GM18909 (cell line): ENCODE measurements around the gene EPHA5.
A peak's percentile ranks its signal among the peaks of the same experiment; 100 is the strongest.

Experiments used
- ATAC-seq: cut with Tn5 transposase; IDR thresholded peaks from one replicate; pipeline ENCODE4 v1.9.1; 2021; ENCODE audit warnings: mild to moderate bottlenecking; ENCODE audit not compliant: unreplicated experiment, poor library complexity

The EPHA5 gene

DNA sequence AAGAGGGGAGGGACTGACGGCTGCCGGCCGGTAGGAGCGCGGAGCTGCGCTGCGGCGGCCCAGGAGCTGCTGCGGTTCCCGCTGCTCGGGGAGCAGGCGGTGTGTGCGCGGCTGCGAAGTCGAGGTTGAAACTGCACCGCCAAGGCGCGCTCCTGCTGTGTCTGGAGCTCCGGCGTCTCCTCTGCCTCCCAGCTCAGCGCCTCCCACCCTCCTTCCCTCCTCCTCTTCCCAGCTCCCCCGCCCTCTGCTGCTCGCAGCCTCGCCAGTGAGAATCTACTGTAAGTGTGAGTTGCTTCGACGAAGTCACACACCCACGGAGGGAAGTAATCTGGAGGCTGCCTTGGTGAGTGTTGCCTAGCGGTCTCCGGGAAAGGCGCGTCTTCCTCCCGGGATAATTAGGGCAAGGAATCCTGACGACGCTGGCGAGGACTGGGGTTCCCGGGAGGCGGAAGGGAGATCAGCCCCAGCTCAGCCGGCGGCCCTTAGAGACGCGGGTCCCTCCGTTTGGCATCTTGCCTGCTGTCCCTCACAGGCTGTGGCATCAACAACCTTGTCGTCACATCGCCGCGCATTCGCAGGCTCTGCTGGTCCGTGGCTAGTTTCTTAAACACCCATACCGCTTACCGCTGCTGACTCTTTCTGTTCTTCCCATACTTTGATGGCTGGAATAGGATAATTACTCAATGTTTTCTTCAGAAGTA is at the start of gene EPHA5:
Gene EPHA5, minus strand, starts transcription at position 159 of the 701 bp plus-strand sequence. CDS start 747 bp downstream, outside the sequence.
- ATAC-seq = peak; percentile 42

GRCh38 chr4:65719635-65720034 is 49.3 kb upstream of the EPHA5 start:
- ATAC-seq = no peak

DNA sequence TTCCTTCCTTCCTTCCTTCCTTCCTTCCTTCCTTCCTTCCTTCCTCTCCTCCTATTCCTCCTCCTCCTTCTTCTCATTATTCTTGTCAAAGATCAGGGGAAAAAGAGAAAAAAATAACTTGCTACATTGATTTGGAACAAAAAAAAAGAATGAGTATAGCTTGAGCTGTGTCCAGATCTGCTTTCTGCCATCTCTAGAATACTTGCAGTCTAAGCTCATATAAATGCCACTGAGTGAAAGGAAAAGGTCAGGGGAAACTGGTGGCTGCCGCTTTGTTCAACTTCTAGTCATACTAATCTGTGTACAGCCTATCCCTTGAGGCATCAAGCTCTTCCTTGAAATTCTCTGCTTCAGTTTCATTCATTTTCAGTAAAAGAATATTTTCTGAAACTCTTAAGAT is 28.3 kb upstream of the EPHA5 start:
- ATAC-seq = no peak

GRCh38 chr4:65696436-65696835 is 26.1 kb upstream of the EPHA5 start:
- ATAC-seq = no peak

DNA sequence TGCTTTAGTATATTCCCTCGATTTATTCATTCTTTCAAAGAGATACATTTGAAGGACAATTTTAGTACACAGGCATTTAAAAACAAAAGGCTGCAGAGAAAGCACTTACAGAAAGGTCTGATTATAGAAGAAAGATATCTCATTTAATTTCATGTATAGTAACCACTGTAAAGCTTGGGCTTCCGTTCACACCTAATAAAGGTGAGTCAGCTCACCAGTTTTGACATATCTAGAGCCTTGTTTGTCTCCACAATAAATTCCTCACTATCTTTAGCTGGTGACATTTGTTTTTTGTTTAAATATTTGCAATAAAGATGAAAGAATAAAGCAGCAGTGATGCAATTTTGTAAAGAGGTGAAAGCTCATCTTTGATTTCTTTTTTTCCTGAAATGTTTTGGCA is 1.1 kb upstream of the EPHA5 start:
- no peak for ATAC-seq

- ATAC-seq = no peak
Measured at GRCh38 chr4:65670020-65670330, 314 bp downstream of the EPHA5 start.

DNA sequence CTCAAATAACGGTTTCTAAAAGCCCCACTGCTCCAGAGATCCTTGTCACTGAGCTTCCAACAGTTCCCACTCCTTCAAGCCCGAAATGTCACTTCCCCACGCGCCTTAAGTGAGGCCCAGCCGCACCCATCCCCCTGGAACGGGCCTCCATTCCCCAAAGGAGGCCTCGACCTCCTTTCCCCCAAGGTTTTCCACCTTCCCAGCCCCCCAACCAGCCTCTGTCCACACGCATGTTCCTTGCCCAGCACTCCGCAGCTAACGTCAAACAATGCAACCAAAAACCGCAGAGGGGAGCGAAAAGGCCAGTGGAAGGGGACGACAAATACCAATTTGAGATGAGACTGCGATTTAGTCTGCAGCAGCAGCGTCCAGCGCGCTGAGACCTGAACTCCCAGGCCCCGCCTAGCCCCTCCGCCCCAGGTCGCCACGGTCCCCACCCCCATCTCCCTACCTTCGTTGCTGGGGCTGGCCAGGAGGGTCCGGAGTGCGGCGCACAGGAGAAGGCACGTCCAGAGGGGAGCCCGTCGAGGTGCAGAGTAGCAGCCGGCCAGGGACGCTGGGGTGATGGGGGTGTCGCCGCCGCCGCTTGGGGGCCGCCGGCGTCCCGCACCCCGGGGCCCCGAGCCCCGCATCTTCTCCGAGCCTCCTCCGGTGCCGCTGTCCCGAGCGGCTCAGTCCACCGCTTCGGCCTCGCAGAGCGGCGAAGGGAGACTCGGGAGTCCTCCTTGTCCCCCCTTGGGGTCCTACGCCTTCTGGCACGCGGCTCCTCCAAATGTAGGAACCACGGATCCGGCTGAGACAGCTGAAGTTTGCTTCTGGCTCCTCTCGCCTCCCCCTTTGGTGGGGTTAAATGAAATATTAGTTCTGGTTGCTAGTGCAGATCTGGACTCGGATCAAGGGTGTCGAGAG is 924 bp downstream of the EPHA5 start:
- ATAC-seq = no peak

DNA sequence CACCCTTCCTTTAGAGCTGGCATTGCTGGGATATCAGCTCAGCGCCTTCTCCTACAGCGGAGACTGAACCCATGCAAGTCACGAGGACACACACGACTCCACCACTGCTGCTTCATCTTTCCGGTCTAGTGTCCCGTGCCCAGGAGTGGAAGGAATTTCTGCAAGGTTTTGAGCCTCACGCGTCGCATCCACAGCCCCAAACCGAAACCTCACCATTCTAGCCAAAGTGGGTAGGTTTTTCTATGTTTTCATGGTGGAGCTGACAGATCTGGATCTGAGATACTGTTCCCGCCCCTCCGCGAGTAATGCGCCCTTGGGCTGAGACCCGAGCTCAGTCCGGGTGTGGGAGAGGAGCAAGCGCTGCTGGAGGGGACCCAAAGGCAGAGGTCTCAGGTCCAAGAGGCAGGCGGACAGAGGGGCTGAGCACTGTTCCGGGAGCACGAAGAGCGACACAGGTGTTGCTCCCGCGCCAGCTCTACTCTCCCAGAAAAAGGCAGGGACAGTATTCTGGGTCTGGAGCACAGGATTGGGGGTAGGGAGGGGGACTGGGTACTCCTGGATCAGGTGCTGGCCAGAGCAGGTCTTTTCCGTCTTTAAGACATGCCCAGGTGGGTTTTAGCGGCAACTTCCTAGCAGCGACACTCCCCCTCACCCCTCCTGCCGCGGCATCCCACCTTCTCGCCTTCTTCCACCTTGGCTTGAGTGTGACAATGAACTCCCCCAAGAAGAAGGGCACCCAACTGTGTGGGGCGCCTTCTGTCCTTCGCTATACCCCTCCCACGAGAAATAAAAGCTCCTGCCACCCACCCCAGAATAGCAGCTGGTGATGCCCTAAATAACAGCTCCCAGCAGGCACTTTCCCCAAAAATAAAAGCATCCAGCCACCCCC is 1.8 kb downstream of the EPHA5 start:
- no peak for ATAC-seq

DNA sequence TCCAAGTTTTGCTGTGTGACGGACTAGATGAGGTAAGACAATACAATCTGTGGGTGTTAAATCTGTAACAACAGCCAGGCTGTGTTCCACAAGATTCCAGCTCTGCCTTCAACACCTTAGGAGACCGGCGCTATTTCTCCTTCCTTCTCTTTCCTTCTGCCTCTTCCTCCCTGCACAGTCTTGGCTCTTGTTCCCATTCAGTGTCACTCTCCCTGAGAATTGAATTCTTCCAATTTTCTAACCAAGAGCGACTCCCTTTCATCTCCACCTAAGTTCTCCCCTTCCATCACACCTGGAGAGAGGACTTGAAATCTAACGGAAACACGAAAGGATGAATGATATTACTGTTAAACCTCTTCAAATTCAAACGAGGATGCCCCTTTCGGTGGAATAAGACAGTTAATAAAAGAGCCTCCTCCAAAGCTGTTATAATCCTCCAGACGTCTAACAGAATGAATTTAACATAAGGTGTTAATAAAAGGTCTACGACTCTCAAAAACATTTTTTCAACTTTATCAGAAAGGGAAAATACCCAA is 2.7 kb downstream of the EPHA5 start:
- no peak for ATAC-seq

DNA sequence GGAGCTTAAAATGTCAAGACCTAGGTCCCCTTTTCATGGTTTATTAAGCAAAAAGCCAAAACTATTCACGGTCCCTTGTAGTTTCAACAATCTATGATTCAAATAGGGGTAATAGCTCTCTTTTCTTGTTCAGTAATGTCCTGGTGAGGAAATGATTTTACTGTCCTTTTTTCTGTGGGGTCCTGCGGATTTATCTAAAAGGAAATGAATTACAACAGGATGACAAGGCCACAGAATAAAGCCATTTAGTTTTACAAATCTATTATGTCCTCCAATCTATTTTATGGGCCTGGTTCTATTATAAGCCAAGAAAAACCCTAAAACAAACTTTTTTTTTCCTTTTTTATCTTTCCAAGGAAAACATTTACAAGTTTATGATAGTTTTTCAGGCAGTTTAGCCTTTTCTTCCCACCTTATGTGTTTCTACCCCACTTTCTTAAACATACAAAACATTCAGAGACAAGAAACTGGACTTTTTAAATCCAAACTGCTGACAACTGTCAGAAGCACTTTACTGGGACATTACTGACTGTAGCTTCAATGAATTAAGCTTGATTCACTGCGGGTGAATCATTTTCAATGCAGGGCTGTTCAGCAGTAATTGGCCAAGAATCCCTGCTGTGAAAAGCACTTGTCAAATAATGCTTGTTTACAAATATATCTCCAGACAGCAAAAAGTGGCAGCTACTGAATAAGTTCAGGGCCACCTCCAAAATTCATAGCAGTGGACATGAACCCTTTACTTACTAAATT is 4.3 kb downstream of the EPHA5 start:
- no peak for ATAC-seq

- no peak for ATAC-seq
Measured at GRCh38 chr4:65661471-65661870, 8.8 kb downstream of the EPHA5 start.

- ATAC-seq = no peak
Measured at GRCh38 chr4:65658117-65658516, 12.2 kb downstream of the EPHA5 start.

- no peak for ATAC-seq
Measured at GRCh38 chr4:65656008-65656407, 14.3 kb downstream of the EPHA5 start.

GRCh38 chr4:65654976-65655375 is 15.3 kb downstream of the EPHA5 start:
- no peak for ATAC-seq

GRCh38 chr4:65653740-65654361 is 16.4 kb downstream of the EPHA5 start:
- no peak for ATAC-seq

- no peak for ATAC-seq
Measured at GRCh38 chr4:65651751-65652150, 18.5 kb downstream of the EPHA5 start.

DNA sequence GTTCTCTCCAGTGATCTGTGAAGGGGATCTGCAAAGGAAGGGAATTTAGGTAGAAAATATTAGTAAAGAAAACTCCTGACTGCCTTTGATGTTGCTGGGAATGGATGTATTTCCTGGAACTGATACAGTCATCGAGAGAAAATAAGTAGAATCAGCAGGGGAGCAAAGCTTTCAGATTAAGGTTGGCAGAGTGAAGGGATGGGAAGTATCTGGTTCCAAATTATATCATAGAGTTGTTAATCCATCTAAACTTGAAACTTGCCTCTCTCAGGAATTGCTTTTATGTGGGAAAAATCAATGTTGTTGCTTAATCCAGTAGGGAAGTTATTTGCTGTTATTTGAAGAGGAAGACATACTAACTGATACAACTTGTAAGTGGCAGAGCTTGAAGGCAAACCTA is 19.3 kb downstream of the EPHA5 start:
- ATAC-seq = no peak

DNA sequence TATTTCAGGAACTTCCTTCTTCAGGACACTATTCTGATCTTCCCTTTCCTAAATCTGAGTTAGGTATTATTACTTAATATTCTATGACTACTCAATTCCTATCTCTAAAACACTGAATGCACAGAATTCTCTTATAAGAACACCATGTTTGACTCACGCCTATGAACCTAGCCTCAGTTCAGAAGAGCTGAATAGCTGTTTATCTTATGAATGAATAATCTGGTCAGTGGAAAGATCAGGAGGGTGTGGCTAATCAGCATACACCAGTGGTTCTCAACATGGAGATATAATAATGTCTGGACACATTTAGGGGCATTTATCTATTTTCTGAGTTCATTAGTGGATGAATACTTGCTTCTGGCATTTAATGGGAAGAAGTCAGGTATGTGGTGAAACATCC is 24.2 kb downstream of the EPHA5 start:
- no peak for ATAC-seq

GRCh38 chr4:65645185-65645584 is 25.1 kb downstream of the EPHA5 start:
- ATAC-seq = no peak
